GM12878 (cell line): ENCODE results near the gene NBPF3. TPM values are rescaled to one million over a fixed set of nuclear protein-coding genes. Genes with fewer than 3 reads are reported as not detected.
"Not testable (repeated sequence)": the region's sequence is repeated elsewhere in the genome, so short reads cannot be mapped to it uniquely, and the experiment has no call there.

Source experiments
- ATAC-seq: fragments of 200-7000 bp; cut with Tn5 transposase; 3 replicates; pipeline ENCODE4 v1.9.1; 2020; ENCODE audit warnings: mild to moderate bottlenecking, moderate library complexity
- BruUV-seq: library from RNA; stranded (reverse); fragments of 400-500 nt; replicated peaks from 2 replicates; lab custom pipeline; 2021; lab: Mats Ljungman, UMichigan
- CTCF ChIA-PET: fragments of 300-600 bp; sonication (Branson Sonifier 250); formaldehyde crosslinking; extraction: SDS; loops from one replicate; lab custom pipeline; 2021; ENCODE audit warnings: inconsistent platforms; lab: Yijun Ruan, JAX
- POLR2A ChIA-PET: fragments of 350-600 bp; formaldehyde crosslinking; extraction: SDS; loops from one replicate; lab custom pipeline; 2021; ENCODE audit warnings: inconsistent platforms; lab: Charles Lee
- RAD21 ChIA-PET: fragments of 300-600 bp; sonication (Branson Sonifier 250); formaldehyde crosslinking; loops from one replicate; lab custom pipeline; 2023; ENCODE audit warnings: antibody characterized with exemption; ENCODE audit not compliant: unreplicated experiment; lab: Charles Lee
- SMC1A ChIA-PET: fragments of 300-600 bp; sonication (Branson Sonifier 250); formaldehyde crosslinking; loops from one replicate; lab custom pipeline; 2023; ENCODE audit not compliant: unreplicated experiment, uncharacterized antibody; lab: Charles Lee
- DNase-seq: peaks from one replicate; pipeline ENCODE4 v3.0.0-alpha.2; 2011; ENCODE audit warnings: low read depth, low spot score
- FAIRE-seq: peaks from 3 replicates; lab custom pipeline; 2011; peaks lifted over from hg19 to GRCh38; lab: Jason Lieb, UNC
- H2AFZ ChIP-seq: 2 replicates; pipeline ENCODE4 v1.6.0; 2011; ENCODE audit warnings: low read depth, low read length, control low read depth; ENCODE audit not compliant: control insufficient read depth
- H3K27ac ChIP-seq: 2 replicates; pipeline ENCODE4 v1.5.1; 2011; ENCODE audit warnings: control low read depth; ENCODE audit not compliant: control insufficient read depth, insufficient read depth
- H3K27me3 ChIP-seq, 2 experiments: replicated peaks in 1 of 2; 2 replicates each; pipeline versions ENCODE4 v1.6.0 to v1.6.1; 2011; ENCODE audit warnings: low read length in 1 of 2; ENCODE audit not compliant: control insufficient read depth in 2 of 2, insufficient read depth in 2 of 2
- H3K36me3 ChIP-seq, 2 experiments: 2 replicates each; pipeline ENCODE4 v1.5.1; 2011; ENCODE audit warnings: low read length in 1 of 2; ENCODE audit not compliant: control insufficient read depth in 2 of 2, insufficient read depth in 2 of 2
- H3K4me1 ChIP-seq: 2 replicates; pipeline ENCODE4 v1.6.1; 2011; ENCODE audit warnings: mild to moderate bottlenecking, low read length, moderate library complexity, mixed read lengths; ENCODE audit not compliant: control insufficient read depth, insufficient read depth
- H3K4me2 ChIP-seq: 2 replicates; pipeline ENCODE4 v1.6.0; 2011; ENCODE audit warnings: control low read depth; ENCODE audit not compliant: control insufficient read depth, insufficient read depth
- H3K4me3 ChIP-seq: fragments of 200-600 bp; sonication (generic); 2 replicates; pipeline ENCODE4 v1.5.1; 2016
- H3K79me2 ChIP-seq: 2 replicates; pipeline ENCODE4 v1.6.0; 2011; ENCODE audit warnings: low read length; ENCODE audit not compliant: control insufficient read depth, insufficient read depth
- H3K9ac ChIP-seq: 2 replicates; pipeline ENCODE4 v1.8.0; 2011; ENCODE audit warnings: low read length, control low read depth, mixed read lengths; ENCODE audit not compliant: control insufficient read depth, insufficient read depth
- H3K9me3 ChIP-seq: replicated peaks from 3 replicates; pipeline ENCODE4 v1.5.1; 2011; ENCODE audit warnings: mild to moderate bottlenecking, low read length; ENCODE audit not compliant: control insufficient read depth, insufficient read depth
- H4K20me1 ChIP-seq: 2 replicates; pipeline ENCODE4 v1.6.0; 2011; ENCODE audit not compliant: control insufficient read depth, insufficient read depth
- BHLHE40 ChIP-seq, 2 experiments: fragments of 450-650 bp in 1 of 2; IDR thresholded peaks; 2 replicates each; pipeline ENCODE4 v1.6.1; 2011 to 2017; ENCODE audit warnings: low read depth in 2 of 2, borderline replicate concordance in 1 of 2, improper control_type of control experiment in 1 of 2, low read length in 1 of 2, mild to moderate bottlenecking in 1 of 2
- GATAD2B ChIP-seq: fragments of 450-650 bp; conservative IDR thresholded peaks from 2 replicates; pipeline ENCODE4 v1.6.1; 2017; ENCODE audit warnings: low read depth, mild to moderate bottlenecking, moderate library complexity
- IKZF2 ChIP-seq, 2 experiments: fragments of 450-650 bp; IDR thresholded peaks; 2 replicates each; pipeline ENCODE4 v1.6.1; 2017; ENCODE audit warnings: mild to moderate bottlenecking in 2 of 2, moderate library complexity in 2 of 2
- MEF2B ChIP-seq: fragments of 450-650 bp; IDR thresholded peaks from 2 replicates; pipeline ENCODE4 v1.6.1; 2018; ENCODE audit warnings: mild to moderate bottlenecking, moderate library complexity; ENCODE audit not compliant: partially characterized antibody, poor library complexity, severe bottlenecking
- MTA2 ChIP-seq: fragments of 450-650 bp; IDR thresholded peaks from 2 replicates; pipeline ENCODE4 v1.6.1; 2016; ENCODE audit warnings: low read depth, mild to moderate bottlenecking, moderate library complexity
- RELB ChIP-seq: fragments of 450-650 bp; IDR thresholded peaks from 2 replicates; pipeline ENCODE4 v1.6.1; 2017; ENCODE audit warnings: low read depth, mild to moderate bottlenecking, moderate library complexity
- WGBS: methylation state at CpG from one replicate; pipeline ENCODE4 v1.1.6; 2016; ENCODE audit warnings: low lambda C conversion rate; ENCODE audit not compliant: insufficient replicate concordance, insufficient coverage; ENCODE audit errors: missing lambda C conversion rate; 5-methylcytosine and 5-hydroxymethylcytosine counted together
- in situ Hi-C: fragments of 300-500 bp; cut with MboI; formaldehyde crosslinking; loops from 9 replicates; pipeline ENCODE4 v1.14.3; 2018; ENCODE audit warnings: mixed read lengths
- intact Hi-C: fragments of 100-400 bp; cut with micrococcal nuclease; formaldehyde crosslinking; loops from one replicate; pipeline ENCODE4 v1.14.2; 2022; ENCODE audit not compliant: unreplicated experiment
- polyA plus RNA-seq, 11 experiments: library from polyadenylated mRNA; depleted of rRNA in 4 of 11; unstranded in 6 of 11; stranded (reverse) in 5 of 11; fragments of >200 nt; fragmentation: Nextera tagmentation in 4 of 11; fragmentation: Illumina TruSeq in 1 of 11; extraction: Ambion mirVana in 4 of 11; extraction: Trizol in 1 of 11; gene quantifications; 1 replicate in 1 of 11; 2 replicates in 10 of 11; pipeline versions ENCODE4 v1.2.1 to v1.2.3, GENCODE V29; 2011 to 2016; ENCODE audit warnings: inconsistent platforms in 2 of 11, missing spikeins in 2 of 11, low read depth in 1 of 11
- total RNA-seq, 4 experiments: library from RNA; depleted of rRNA in 3 of 4; stranded (reverse); fragments of >200 nt in 3 of 4; fragmentation: Illumina TruSeq in 1 of 4; extraction: Trizol in 1 of 4; gene quantifications; 2 replicates each; pipeline versions ENCODE4 v1.2.1 to v1.2.3, GENCODE V29; 2013 to 2021

NBPF3 gene
- total and polyA plus RNA-seq, 10 of the 15 experiments (the other 5 are each of a cell fraction or from before 2014, with no cell fraction given): 0.56 to 4.4 (median 2.7) TPM

GRCh38 chr1:21409897-21410296 is 30.0 kb upstream of the NBPF3 start:
- ChIA-PET CTCF (interaction anchor here (1.1 to 1.5 kb wide), 3 partner anchors 15 to 178 kb away, joined by 3 read pairs; no protein-coding TSS in a partner anchor), RAD21 (interaction anchor here (0.6 to 1.0 kb wide), 2 partner anchors 26 to 178 kb away, joined by 3 read pairs; no protein-coding TSS in a partner anchor)
- H3K79me2 ChIP-seq, H3K4me2 ChIP-seq, H3K4me3 ChIP-seq, POLR2A ChIA-PET, BruUV-seq, H3K27ac ChIP-seq, DNase-seq, H3K9ac ChIP-seq, FAIRE-seq, H3K9me3 ChIP-seq, H3K27me3 ChIP-seq, SMC1A ChIA-PET, intact Hi-C loops, H3K36me3 ChIP-seq, H2AFZ ChIP-seq, in situ Hi-C loops, H3K4me1 ChIP-seq, H4K20me1 ChIP-seq, ATAC-seq: not testable (repeated sequence)
- WGBS: 49% methylated on average over 3 of the region's 3 CpGs
- TF ChIP-seq GATAD2B (0 out of 2 replicates have a peak, but pooled peaks have one; percentile 39), IKZF2 (IDR thresholded peaks at IDR 0.05) (peak in 1 of 2 experiments; percentile 23; a peak in 1 of 4 replicates), BHLHE40 (IDR thresholded peaks at IDR 0.05; ENCODE audit: borderline replicate concordance in 1 of 2, low read depth in 2 of 2, low read length in 1 of 2) (peak in 1 of 2 experiments; percentile 26; a peak in 1 of 4 replicates), MTA2 (peak; percentile 64; the same call in 1 of the 2 replicates), MEF2B (peak; percentile 93), RELB (peak; percentile 82)
